ENCODE measurements around the gene MYO16. TPM values are rescaled to one million over a fixed set of nuclear protein-coding genes. Genes with fewer than 3 reads are reported as not detected.

MYO16 gene
- total and polyA plus RNA-seq, 3 experiments from 2014 or later: 0.15 to 0.38 TPM; not detected in 1

GRCh38 chr13:109196948-109197347, 567.5 kb downstream of the MYO16 start:
- Mint-ChIP-seq H3K27ac (no peak overlapping the region), H3K36me3 (no peaks in the 10 kb centered on the region), H3K27me3 (no peaks in the 10 kb centered on the region), H3K4me1 (no peaks in the 10 kb centered on the region), H3K9me3 (peaks cover 0 to 2% (median 0%) of the 10 kb centered on the region in 5 donors), H3K4me3 (no peak overlapping the region)
- no peak for DNase-seq
- CTCF ChIA-PET: no interaction called here
- Histone ChIP-seq H3K27ac (ENCODE audit: low read depth, low read length) (no peak overlapping the region), H3K4me1 (ENCODE audit: insufficient read depth, low read length) (no peaks in the 10 kb centered on the region), H3K9me3 (ENCODE audit: low read length) (no peaks in the 10 kb centered on the region), H3K27me3 (ENCODE audit: insufficient read depth, low read length, poor library complexity, severe bottlenecking) (no peaks in the 10 kb centered on the region), H3K36me3 (ENCODE audit: insufficient read depth, low read length) (no peaks in the 10 kb centered on the region), H3K4me3 (ENCODE audit: low read length) (no peak overlapping the region)
- POLR2A ChIA-PET: no interaction called here

GRCh38 chr13:109198585-109198984, 569.2 kb downstream of the MYO16 start:
- H3K4me3 Mint-ChIP-seq: no peak overlapping the region
- Histone ChIP-seq H3K9me3 (ENCODE audit: low read length) (no peaks in the 10 kb centered on the region), H3K4me1 (ENCODE audit: insufficient read depth, low read length) (no peaks in the 10 kb centered on the region), H3K27me3 (ENCODE audit: insufficient read depth, low read length, poor library complexity, severe bottlenecking) (no peaks in the 10 kb centered on the region), H3K27ac (ENCODE audit: low read depth, low read length) (no peak overlapping the region), H3K4me3 (ENCODE audit: low read length) (no peak overlapping the region), H3K36me3 (ENCODE audit: insufficient read depth, low read length) (no peaks in the 10 kb centered on the region)
- POLR2A ChIA-PET: no interaction called here
- H3K27ac Mint-ChIP-seq: no peak overlapping the region
- H3K9me3 Mint-ChIP-seq: peaks cover 0 to 2% (median 0%) of the 10 kb centered on the region in 5 donors
- no peaks in the 10 kb centered on the region for H3K27me3 Mint-ChIP-seq
- DNase-seq: no peak
- peaks cover 0 to 3% (median 0%) of the 10 kb centered on the region in 3 donors for H3K4me1 Mint-ChIP-seq
- no peaks in the 10 kb centered on the region for H3K36me3 Mint-ChIP-seq
- CTCF ChIA-PET: no interaction called here

- no peaks in the 10 kb centered on the region for H3K27me3 ChIP-seq (ENCODE audit: insufficient read depth, low read length, poor library complexity, severe bottlenecking)
- no peaks in the 10 kb centered on the region for H3K4me1 ChIP-seq (ENCODE audit: insufficient read depth, low read length)
- no peak overlapping the region for H3K27ac ChIP-seq (ENCODE audit: low read depth, low read length)
- H3K9me3 ChIP-seq (ENCODE audit: low read length): no peaks in the 10 kb centered on the region
- no peak overlapping the region for H3K4me3 ChIP-seq (ENCODE audit: low read length)
- Mint-ChIP-seq H3K4me3 (no peak overlapping the region), H3K27ac (no peak overlapping the region), H3K27me3 (no peaks in the 10 kb centered on the region), H3K9me3 (peaks cover 0 to 2% (median 0%) of the 10 kb centered on the region in 5 donors), H3K4me1 (peaks cover 0 to 3% (median 0%) of the 10 kb centered on the region in 3 donors), H3K36me3 (no peaks in the 10 kb centered on the region)
- no peaks in the 10 kb centered on the region for H3K36me3 ChIP-seq (ENCODE audit: insufficient read depth, low read length)
- ChIA-PET CTCF (no interaction called here), POLR2A (no interaction called here)
- no peak for DNase-seq
Measured at GRCh38 chr13:109199280-109199679, 569.9 kb downstream of the MYO16 start.

- H3K9me3 Mint-ChIP-seq: peaks cover 0 to 3% (median 0%) of the 10 kb centered on the region in 5 donors
- Histone ChIP-seq H3K27me3 (ENCODE audit: insufficient read depth, low read length, poor library complexity, severe bottlenecking) (no peaks in the 10 kb centered on the region), H3K4me1 (ENCODE audit: insufficient read depth, low read length) (no peaks in the 10 kb centered on the region), H3K36me3 (ENCODE audit: insufficient read depth, low read length) (no peaks in the 10 kb centered on the region), H3K4me3 (ENCODE audit: low read length) (no peak overlapping the region), H3K9me3 (ENCODE audit: low read length) (no peaks in the 10 kb centered on the region), H3K27ac (ENCODE audit: low read depth, low read length) (no peak overlapping the region)
- H3K36me3 Mint-ChIP-seq: no peaks in the 10 kb centered on the region
- H3K4me1 Mint-ChIP-seq: peaks cover 0 to 3% (median 0%) of the 10 kb centered on the region in 3 donors
- DNase-seq: no peak
- no peak overlapping the region for H3K27ac Mint-ChIP-seq
- no peaks in the 10 kb centered on the region for H3K27me3 Mint-ChIP-seq
- CTCF ChIA-PET: interaction anchor here (0.7 kb wide), 1 partner anchor 161 kb away, joined by 4 read pairs; no protein-coding TSS in a partner anchor
- H3K4me3 Mint-ChIP-seq: no peak overlapping the region
- POLR2A ChIA-PET: no interaction called here
Measured at GRCh38 chr13:109200556-109200955, 571.1 kb downstream of the MYO16 start.

GRCh38 chr13:109203587-109203986, 574.2 kb downstream of the MYO16 start:
- Histone ChIP-seq H3K27me3 (ENCODE audit: insufficient read depth, low read length, poor library complexity, severe bottlenecking) (no peaks in the 10 kb centered on the region), H3K36me3 (ENCODE audit: insufficient read depth, low read length) (no peaks in the 10 kb centered on the region), H3K4me3 (ENCODE audit: low read length) (no peak overlapping the region), H3K9me3 (ENCODE audit: low read length) (no peaks in the 10 kb centered on the region), H3K27ac (ENCODE audit: low read depth, low read length) (no peak overlapping the region), H3K4me1 (ENCODE audit: insufficient read depth, low read length) (no peaks in the 10 kb centered on the region)
- POLR2A ChIA-PET: no interaction called here
- Mint-ChIP-seq H3K9me3 (peaks cover 0 to 3% (median 0%) of the 10 kb centered on the region in 5 donors), H3K4me1 (peaks cover 0 to 3% (median 0%) of the 10 kb centered on the region in 3 donors), H3K4me3 (no peak overlapping the region), H3K27ac (no peak overlapping the region), H3K36me3 (no peaks in the 10 kb centered on the region), H3K27me3 (no peaks in the 10 kb centered on the region)
- no peak for DNase-seq
- CTCF ChIA-PET: no interaction called here

GRCh38 chr13:109204252-109204651, 574.8 kb downstream of the MYO16 start:
- no peak overlapping the region for H3K4me3 Mint-ChIP-seq
- peaks cover 0 to 3% (median 0%) of the 10 kb centered on the region in 3 donors for H3K4me1 Mint-ChIP-seq
- peaks cover 0 to 3% (median 0%) of the 10 kb centered on the region in 5 donors for H3K9me3 Mint-ChIP-seq
- no peak for DNase-seq
- POLR2A ChIA-PET: no interaction called here
- no peaks in the 10 kb centered on the region for H3K36me3 Mint-ChIP-seq
- Histone ChIP-seq H3K27me3 (ENCODE audit: insufficient read depth, low read length, poor library complexity, severe bottlenecking) (no peaks in the 10 kb centered on the region), H3K4me1 (ENCODE audit: insufficient read depth, low read length) (no peaks in the 10 kb centered on the region), H3K27ac (ENCODE audit: low read depth, low read length) (no peak overlapping the region), H3K9me3 (ENCODE audit: low read length) (no peaks in the 10 kb centered on the region), H3K36me3 (ENCODE audit: insufficient read depth, low read length) (no peaks in the 10 kb centered on the region), H3K4me3 (ENCODE audit: low read length) (no peak overlapping the region)
- no peaks in the 10 kb centered on the region for H3K27me3 Mint-ChIP-seq
- H3K27ac Mint-ChIP-seq: no peak overlapping the region
- CTCF ChIA-PET: no interaction called here

- H3K36me3 Mint-ChIP-seq: no peaks in the 10 kb centered on the region
- peaks cover 0 to 3% (median 0%) of the 10 kb centered on the region in 3 donors for H3K4me1 Mint-ChIP-seq
- Histone ChIP-seq H3K27me3 (ENCODE audit: insufficient read depth, low read length, poor library complexity, severe bottlenecking) (no peaks in the 10 kb centered on the region), H3K27ac (ENCODE audit: low read depth, low read length) (no peak overlapping the region), H3K4me1 (ENCODE audit: insufficient read depth, low read length) (no peaks in the 10 kb centered on the region), H3K36me3 (ENCODE audit: insufficient read depth, low read length) (no peaks in the 10 kb centered on the region), H3K9me3 (ENCODE audit: low read length) (no peaks in the 10 kb centered on the region), H3K4me3 (ENCODE audit: low read length) (no peak overlapping the region)
- ChIA-PET CTCF (no interaction called here), POLR2A (no interaction called here)
- DNase-seq: no peak
- no peak overlapping the region for H3K4me3 Mint-ChIP-seq
- H3K27me3 Mint-ChIP-seq: no peaks in the 10 kb centered on the region
- H3K27ac Mint-ChIP-seq: no peak overlapping the region
- H3K9me3 Mint-ChIP-seq: peaks cover 0 to 3% (median 0%) of the 10 kb centered on the region in 5 donors
Measured at GRCh38 chr13:109204657-109205056, 575.2 kb downstream of the MYO16 start.

- H3K4me3 Mint-ChIP-seq: no peak overlapping the region
- Histone ChIP-seq H3K4me1 (ENCODE audit: insufficient read depth, low read length) (no peaks in the 10 kb centered on the region), H3K36me3 (ENCODE audit: insufficient read depth, low read length) (no peaks in the 10 kb centered on the region), H3K27me3 (ENCODE audit: insufficient read depth, low read length, poor library complexity, severe bottlenecking) (no peaks in the 10 kb centered on the region), H3K4me3 (ENCODE audit: low read length) (no peak overlapping the region), H3K27ac (ENCODE audit: low read depth, low read length) (no peak overlapping the region), H3K9me3 (ENCODE audit: low read length) (no peaks in the 10 kb centered on the region)
- no peaks in the 10 kb centered on the region for H3K36me3 Mint-ChIP-seq
- no peak overlapping the region for H3K27ac Mint-ChIP-seq
- ChIA-PET CTCF (no interaction called here), POLR2A (no interaction called here)
- H3K4me1 Mint-ChIP-seq: peaks cover 0 to 3% (median 0%) of the 10 kb centered on the region in 3 donors
- peaks cover 0 to 3% (median 0%) of the 10 kb centered on the region in 5 donors for H3K9me3 Mint-ChIP-seq
- H3K27me3 Mint-ChIP-seq: no peaks in the 10 kb centered on the region
- DNase-seq: no peak
Measured at GRCh38 chr13:109205315-109205714, 575.9 kb downstream of the MYO16 start.

- H3K4me3 Mint-ChIP-seq: no peak overlapping the region
- POLR2A ChIA-PET: no interaction called here
- Histone ChIP-seq H3K27ac (ENCODE audit: low read depth, low read length) (no peak overlapping the region), H3K9me3 (ENCODE audit: low read length) (no peaks in the 10 kb centered on the region), H3K27me3 (ENCODE audit: insufficient read depth, low read length, poor library complexity, severe bottlenecking) (no peaks in the 10 kb centered on the region), H3K4me3 (ENCODE audit: low read length) (no peak overlapping the region), H3K36me3 (ENCODE audit: insufficient read depth, low read length) (no peaks in the 10 kb centered on the region), H3K4me1 (ENCODE audit: insufficient read depth, low read length) (no peaks in the 10 kb centered on the region)
- no peaks in the 10 kb centered on the region for H3K36me3 Mint-ChIP-seq
- H3K4me1 Mint-ChIP-seq: peaks cover 0 to 3% (median 0%) of the 10 kb centered on the region in 3 donors
- DNase-seq: no peak
- CTCF ChIA-PET: no interaction called here
- H3K9me3 Mint-ChIP-seq: peaks cover 0 to 3% (median 0%) of the 10 kb centered on the region in 5 donors
- no peak overlapping the region for H3K27ac Mint-ChIP-seq
- no peaks in the 10 kb centered on the region for H3K27me3 Mint-ChIP-seq
Measured at GRCh38 chr13:109206616-109207015, 577.2 kb downstream of the MYO16 start.

Data from CD8-positive, alpha-beta memory T cell (primary cell).